ENCODE measurements around the gene OVCA2.

OVCA2 gene

DNA sequence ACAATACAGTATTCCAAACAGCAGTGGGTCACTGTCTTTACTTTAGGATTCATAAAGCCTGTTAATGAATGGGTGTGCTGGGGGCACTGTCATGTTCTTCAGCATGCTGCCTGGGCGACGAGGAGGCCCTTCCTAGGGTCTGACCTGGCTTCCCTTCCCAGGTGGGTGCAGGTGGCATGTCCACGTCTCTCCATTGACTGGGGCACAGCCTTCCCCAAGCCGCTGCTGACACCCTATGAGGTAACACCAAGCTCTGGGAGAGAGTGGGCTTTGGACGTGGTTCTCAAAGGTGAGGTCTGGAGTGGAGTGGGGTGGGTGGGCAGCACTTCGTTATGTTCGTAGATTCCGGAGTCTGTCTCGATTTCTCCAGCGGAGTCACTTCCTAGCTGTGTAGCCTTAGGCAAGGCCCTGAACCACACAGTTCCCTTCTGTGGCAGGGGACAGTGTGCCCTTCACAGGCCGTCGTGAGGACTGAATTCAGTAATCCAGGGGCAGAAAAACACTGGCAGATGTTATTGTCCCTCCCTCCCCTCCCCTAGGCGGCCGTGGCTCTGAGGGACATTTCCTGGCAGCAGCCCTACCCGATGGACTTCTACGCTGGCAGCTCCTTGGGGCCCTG is 771 bp upstream of the OVCA2 start:
- DNase-seq (ENCODE audit: low spot score), result no peak
- TF ChIP-seq, protein P1, sequence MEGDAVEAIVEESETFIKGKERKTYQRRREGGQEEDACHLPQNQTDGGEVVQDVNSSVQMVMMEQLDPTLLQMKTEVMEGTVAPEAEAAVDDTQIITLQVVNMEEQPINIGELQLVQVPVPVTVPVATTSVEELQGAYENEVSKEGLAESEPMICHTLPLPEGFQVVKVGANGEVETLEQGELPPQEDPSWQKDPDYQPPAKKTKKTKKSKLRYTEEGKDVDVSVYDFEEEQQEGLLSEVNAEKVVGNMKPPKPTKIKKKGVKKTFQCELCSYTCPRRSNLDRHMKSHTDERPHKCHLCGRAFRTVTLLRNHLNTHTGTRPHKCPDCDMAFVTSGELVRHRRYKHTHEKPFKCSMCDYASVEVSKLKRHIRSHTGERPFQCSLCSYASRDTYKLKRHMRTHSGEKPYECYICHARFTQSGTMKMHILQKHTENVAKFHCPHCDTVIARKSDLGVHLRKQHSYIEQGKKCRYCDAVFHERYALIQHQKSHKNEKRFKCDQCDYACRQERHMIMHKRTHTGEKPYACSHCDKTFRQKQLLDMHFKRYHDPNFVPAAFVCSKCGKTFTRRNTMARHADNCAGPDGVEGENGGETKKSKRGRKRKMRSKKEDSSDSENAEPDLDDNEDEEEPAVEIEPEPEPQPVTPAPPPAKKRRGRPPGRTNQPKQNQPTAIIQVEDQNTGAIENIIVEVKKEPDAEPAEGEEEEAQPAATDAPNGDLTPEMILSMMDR (IDR thresholded peaks at IDR 0.05; ENCODE audit: extremely low read depth, insufficient read depth, missing control alignments), result no peak
- in situ Hi-C loops (cut with MboI; ENCODE audit: low pct_unique_long_range_greater_than_20kb, low sequenced_read_pairs, unreplicated experiment), result loop anchor here (25.0 kb wide), 1 partner anchor 329 kb away; the partner anchor contains the start of genes TLCD2 and WDR81

- no peak for DNase-seq (ENCODE audit: low spot score)
- TF ChIP-seq, protein P1 (IDR thresholded peaks at IDR 0.05; ENCODE audit: extremely low read depth, insufficient read depth, missing control alignments), result no peak
- in situ Hi-C loops (cut with MboI; ENCODE audit: low pct_unique_long_range_greater_than_20kb, low sequenced_read_pairs, unreplicated experiment), result loop anchor here (25.0 kb wide), 1 partner anchor 330 kb away; the partner anchor contains the start of genes TLCD2 and WDR81
Observed at GRCh38 chr17:2042390-2042847, 597 bp downstream of the OVCA2 start.

- DNase-seq (ENCODE audit: low spot score), result no peak
- in situ Hi-C loops (cut with MboI; ENCODE audit: low pct_unique_long_range_greater_than_20kb, low sequenced_read_pairs, unreplicated experiment), result loop anchor here (25.0 kb wide), 1 partner anchor 331 kb away; the partner anchor contains the start of genes TLCD2 and WDR81
- TF ChIP-seq, protein P1 (IDR thresholded peaks at IDR 0.05; ENCODE audit: extremely low read depth, insufficient read depth, missing control alignments), result peak; percentile 20
Observed at GRCh38 chr17:2042933-2043332, 1.1 kb downstream of the OVCA2 start.

DNA sequence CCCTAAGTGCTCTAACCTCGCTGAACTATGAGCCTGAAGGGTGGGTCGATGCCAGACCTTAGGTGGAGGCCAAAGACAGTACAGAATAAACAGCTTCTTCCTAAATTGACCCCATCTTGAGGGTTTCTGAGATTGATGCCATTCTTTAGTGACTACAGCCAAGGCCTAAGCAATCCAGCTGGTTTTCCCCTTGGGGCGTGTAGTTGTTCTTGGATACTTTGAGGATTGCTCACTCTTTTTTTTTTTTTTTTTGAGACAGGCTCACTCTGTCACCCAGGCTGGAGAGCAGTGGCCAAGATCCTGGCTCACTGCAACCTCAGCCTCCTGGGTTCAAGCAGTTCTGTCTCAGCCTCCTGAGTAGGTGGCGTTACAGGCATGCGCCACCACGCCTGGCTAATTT is 2.0 kb downstream of the OVCA2 start:
- TF ChIP-seq, protein P1 (IDR thresholded peaks at IDR 0.05; ENCODE audit: extremely low read depth, insufficient read depth, missing control alignments), result no peak
- in situ Hi-C loops (cut with MboI; ENCODE audit: low pct_unique_long_range_greater_than_20kb, low sequenced_read_pairs, unreplicated experiment), result loop anchor here (25.0 kb wide), 1 partner anchor 331 kb away; the partner anchor contains the start of genes TLCD2 and WDR81
- DNase-seq (ENCODE audit: low spot score), result no peak

DNA sequence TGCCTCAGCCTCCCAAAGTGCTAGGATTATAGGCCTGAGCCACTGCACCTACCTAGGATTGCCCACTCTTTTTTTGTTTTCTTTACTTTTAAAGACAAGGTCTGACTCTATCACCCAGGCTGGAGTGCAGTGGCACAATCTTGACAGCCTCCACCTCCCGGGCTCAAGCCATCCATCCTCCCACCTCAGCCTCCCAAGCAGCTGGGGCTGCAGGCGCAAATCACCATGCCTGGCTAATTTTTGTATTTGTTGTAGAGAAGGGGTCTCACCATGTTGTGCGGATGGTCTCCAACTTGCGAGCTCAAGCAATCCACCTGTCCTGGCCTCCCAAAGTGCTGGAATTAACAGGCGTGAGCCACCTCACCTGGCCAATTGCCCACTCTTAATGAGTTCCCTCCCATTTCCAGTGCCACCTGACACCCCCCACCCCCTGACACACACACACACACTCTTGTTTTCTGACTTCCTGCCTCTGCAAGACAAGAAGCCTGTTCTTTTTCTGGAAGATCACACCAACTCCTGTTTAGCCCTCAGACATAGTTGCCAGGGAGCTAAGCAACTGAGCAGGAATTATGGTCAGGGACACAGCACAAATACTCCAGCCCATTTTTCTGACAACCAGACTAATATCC is 2.6 kb downstream of the OVCA2 start:
- in situ Hi-C loops (cut with MboI; ENCODE audit: low pct_unique_long_range_greater_than_20kb, low sequenced_read_pairs, unreplicated experiment), result loop anchor here (25.0 kb wide), 1 partner anchor 332 kb away; the partner anchor contains the start of genes TLCD2 and WDR81
- no peak for DNase-seq (ENCODE audit: low spot score)
- TF ChIP-seq, protein P1 (IDR thresholded peaks at IDR 0.05; ENCODE audit: extremely low read depth, insufficient read depth, missing control alignments), result no peak

DNA sequence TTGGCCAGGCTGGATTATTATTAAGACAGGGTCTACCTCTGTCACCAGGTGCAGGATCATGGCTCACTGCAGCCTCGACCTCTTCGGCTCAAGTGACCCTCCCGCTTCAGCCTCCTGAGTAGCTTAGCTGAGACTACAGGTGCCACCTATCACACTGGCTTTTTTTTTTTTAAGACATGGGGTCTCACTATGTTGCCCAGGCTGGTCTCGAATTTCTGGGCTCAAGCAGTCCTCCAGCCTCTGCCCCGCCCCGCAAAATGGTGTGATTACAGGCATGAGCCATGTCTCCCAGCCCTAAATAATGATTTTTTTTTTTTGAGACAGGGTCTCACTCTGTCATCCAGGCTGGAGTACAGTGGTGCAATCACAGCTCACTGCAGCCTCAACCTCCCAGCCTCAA is 5.8 kb downstream of the OVCA2 start:
- in situ Hi-C loops (cut with MboI; ENCODE audit: low pct_unique_long_range_greater_than_20kb, low sequenced_read_pairs, unreplicated experiment), result loop anchor here (25.0 kb wide), 1 partner anchor 335 kb away; the partner anchor contains the start of genes TLCD2 and WDR81
- TF ChIP-seq, protein P1 (IDR thresholded peaks at IDR 0.05; ENCODE audit: extremely low read depth, insufficient read depth, missing control alignments), result no peak
- no peak for DNase-seq (ENCODE audit: low spot score)
